ENCODE data around the gene UBE2E1.
"Not testable (repeated sequence)": the region's sequence is repeated elsewhere in the genome, so short reads cannot be mapped to it uniquely, and the experiment has no call there.

The UBE2E1 gene

GRCh38 chr3:23859012-23859743 lies 53.4 kb downstream of the UBE2E1 start:
- DNase-seq = no peak

GRCh38 chr3:23859839-23860382 lies 54.2 kb downstream of the UBE2E1 start:
- no peak for DNase-seq

- no peak for DNase-seq
Measured at GRCh38 chr3:23861689-23862088, 55.9 kb downstream of the UBE2E1 start.

- DNase-seq = no peak
Measured at GRCh38 chr3:23863060-23863459, 57.3 kb downstream of the UBE2E1 start.

DNA sequence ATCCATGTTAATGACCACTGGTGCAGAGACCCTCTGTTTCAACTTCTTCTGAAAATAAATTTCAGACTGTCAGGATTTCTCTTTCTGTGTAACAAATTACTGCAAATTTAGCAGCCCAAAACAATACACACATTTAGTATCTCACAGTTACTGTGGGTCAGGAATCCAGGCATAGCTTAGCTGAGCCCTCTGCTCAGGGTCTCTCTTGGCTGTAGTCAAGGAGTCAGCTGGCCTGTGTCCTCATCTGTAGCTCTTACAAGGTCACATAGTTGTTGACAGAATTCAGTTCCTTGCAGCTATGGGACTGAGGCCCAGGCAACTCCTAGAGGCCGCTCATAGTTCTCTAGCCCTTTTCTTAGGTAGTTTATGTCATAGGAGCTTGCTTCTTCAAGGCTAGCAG lies 59.2 kb downstream of the UBE2E1 start:
- no peak for DNase-seq

- no peak for DNase-seq
Measured at GRCh38 chr3:23865595-23866396, 60.0 kb downstream of the UBE2E1 start.

GRCh38 chr3:23867400-23867799 lies 61.6 kb downstream of the UBE2E1 start:
- no peak for DNase-seq

DNA sequence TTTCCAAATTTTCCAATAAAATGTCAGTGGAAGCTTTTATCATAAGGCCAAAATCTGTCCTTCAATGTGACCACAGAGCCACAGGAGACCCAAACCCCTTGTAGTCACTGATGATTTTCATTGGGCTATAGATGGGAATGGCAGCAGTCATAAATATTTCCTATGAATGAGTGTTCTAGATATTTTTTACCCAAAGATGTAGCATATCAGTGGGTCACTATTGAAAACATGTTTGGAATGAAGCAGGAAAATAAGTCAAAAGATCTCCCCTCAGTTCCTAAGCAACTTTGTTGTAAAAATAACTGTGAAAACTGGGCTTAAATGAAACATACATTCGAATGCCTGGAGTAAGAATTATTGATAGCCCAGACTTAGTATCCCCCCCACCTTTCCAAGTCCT lies 62.1 kb downstream of the UBE2E1 start:
- no peak for DNase-seq

GRCh38 chr3:23869977-23870662 lies 64.4 kb downstream of the UBE2E1 start:
- DNase-seq = no peak

GRCh38 chr3:23870663-23871043 lies 64.9 kb downstream of the UBE2E1 start:
- DNase-seq = not testable (repeated sequence)

- not testable (repeated sequence) for DNase-seq
Measured at GRCh38 chr3:23871361-23871760, 65.6 kb downstream of the UBE2E1 start.

GRCh38 chr3:23872330-23872729 lies 66.6 kb downstream of the UBE2E1 start:
- DNase-seq = no peak

DNA sequence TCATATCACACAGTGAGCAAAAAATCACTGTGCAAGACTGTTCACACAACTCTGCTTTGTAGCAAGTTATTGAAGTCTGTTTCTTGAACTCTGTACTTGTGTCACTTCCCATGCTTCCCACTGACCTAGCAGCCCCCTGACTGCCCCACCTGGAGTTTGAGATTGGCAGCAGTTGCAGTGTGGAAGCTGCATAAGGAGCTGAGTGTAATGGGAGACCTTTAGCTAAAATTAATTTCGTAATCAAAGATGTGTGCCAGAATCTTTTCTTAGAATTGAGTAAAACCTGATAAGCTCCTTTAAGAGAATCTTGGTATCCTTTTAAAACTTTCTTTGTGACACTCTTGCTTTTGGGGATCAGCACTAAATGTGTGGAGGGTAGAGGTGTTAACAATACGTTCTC lies 68.2 kb downstream of the UBE2E1 start:
- no peak for DNase-seq

GRCh38 chr3:23874359-23875112 lies 68.8 kb downstream of the UBE2E1 start:
- no peak for DNase-seq

DNA sequence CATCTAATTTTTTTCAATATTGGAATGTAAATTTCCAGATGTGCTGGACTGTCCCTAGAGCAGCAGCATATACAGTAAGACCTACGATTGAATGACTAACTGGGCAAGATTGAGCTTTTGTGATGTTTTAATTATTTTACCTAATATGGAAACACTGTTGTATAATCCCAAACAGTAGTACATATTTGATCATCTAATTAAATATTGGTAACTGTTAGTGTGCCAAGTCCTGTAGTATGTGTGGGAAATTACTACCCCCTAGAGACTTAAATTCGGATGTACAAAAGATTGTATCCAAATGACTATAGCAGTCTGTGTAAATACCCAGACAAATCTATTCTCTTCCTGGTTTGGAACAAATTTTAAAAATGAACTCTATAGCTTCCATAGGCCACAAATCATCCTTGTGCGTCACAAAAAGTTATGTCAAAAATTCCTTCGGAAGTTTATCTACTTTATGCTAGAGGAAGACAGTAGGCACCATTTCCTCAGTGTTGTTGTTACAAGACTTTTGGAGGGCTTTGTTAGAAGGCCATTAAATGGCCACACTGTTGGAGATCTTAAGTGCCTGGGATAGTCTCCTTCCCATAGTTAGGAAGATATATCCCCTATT lies 69.5 kb downstream of the UBE2E1 start:
- DNase-seq = no peak

- DNase-seq = no peak
Measured at GRCh38 chr3:23876923-23877322, 71.2 kb downstream of the UBE2E1 start.

DNA sequence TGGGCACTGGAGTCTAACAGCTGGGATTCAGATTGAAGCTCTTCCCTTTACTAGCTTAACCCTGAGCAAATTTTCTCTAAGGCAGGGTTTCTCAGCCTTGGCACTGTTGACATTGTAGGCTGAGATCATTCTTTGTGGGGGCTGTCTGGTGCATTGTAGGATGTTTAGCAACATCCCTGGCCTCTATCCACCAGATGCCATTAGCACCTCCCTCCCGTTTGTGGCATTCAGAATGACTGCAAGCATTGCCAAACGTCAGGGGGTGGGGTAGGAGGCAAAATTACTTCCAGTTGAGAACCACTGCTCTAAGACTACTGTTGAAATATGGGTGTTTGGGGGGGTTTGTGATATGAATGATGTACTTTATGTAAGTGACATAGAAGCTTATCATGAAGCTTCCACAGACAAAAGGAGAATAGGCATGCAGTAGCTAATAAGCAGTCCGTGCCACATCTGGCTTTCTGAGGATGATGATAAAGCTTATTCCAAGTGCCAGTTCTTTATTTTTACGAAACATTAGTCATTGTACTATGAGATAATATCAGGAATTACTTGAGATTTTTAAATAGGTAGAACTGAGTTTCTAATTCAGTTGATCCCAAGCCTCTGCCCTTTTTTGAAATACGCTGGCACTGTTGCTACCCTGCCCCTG lies 71.7 kb downstream of the UBE2E1 start:
- no peak for DNase-seq

GRCh38 chr3:23879485-23879884 lies 73.7 kb downstream of the UBE2E1 start:
- no peak for DNase-seq

DNA sequence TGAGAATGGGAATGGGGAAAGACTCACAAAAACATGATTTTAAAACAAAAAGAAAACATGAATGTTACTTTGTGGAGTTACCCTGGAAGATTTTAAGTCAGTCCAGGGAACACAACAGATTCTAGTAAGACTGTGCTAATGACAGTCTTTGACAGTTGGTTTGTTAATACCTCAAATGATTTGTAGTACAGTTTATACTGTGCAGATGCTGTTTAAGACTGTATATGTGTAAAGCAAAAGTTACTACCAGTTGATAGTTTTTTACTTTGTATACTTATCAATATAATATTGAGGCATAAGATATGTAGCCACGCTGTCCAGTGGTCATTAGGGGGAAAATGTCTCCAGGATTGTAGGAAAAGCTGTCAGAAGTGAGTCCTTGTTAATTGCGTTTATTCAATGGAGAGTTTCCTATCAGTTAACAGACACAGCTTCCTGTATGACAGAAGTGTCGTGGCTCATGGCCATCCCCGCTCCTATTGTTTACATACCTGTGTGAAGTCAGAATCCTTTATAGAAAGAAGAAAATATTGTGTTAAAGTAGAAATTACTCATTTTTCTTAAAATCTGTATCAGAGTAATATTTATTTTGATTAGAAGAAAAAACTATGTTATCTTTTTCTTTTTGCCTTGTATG lies 75.1 kb downstream of the UBE2E1 start:
- no peak for DNase-seq

GRCh38 chr3:23881993-23882392 lies 76.2 kb downstream of the UBE2E1 start:
- DNase-seq = not testable (repeated sequence)

- no peak for DNase-seq
Measured at GRCh38 chr3:23882487-23882918, 76.7 kb downstream of the UBE2E1 start.
